K562 (cell line): ENCODE results near the gene YEATS2. TPM values are rescaled to one million over a fixed set of nuclear protein-coding genes. Genes with fewer than 3 reads are reported as not detected.

Experiments
- ATAC-seq: fragments of 200-7000 bp; cut with Tn5 transposase; 3 replicates; pipeline ENCODE4 v1.9.1; 2020; ENCODE audit warnings: moderate library complexity
- BruUV-seq: library from RNA; stranded (reverse); fragments of 400-500 nt; replicated peaks from 2 replicates; lab custom pipeline; 2021; lab: Mats Ljungman, UMichigan
- CTCF ChIA-PET: fragments of 300-600 bp; formaldehyde crosslinking; extraction: SDS; loops from one replicate; lab custom pipeline; 2021; ENCODE audit warnings: low intra/inter-chr PET ratio; lab: Yijun Ruan, JAX
- POLR2A ChIA-PET: fragments of 300-600, 350-650 bp; sonication (Branson Sonifier 250); formaldehyde crosslinking; extraction: SDS; loops from one replicate; lab custom pipeline; 2021; ENCODE audit warnings: antibody characterized with exemption, inconsistent platforms; lab: Yijun Ruan, JAX
- DNase-seq, 4 experiments: peaks; one replicate each; pipeline versions ENCODE4 v3.0.0 to v3.0.0-alpha.2; 2011 to 2018; ENCODE audit warnings: low spot score in 3 of 4, mixed read lengths in 3 of 4; ENCODE audit errors: extremely low read depth in 1 of 4
- FAIRE-seq: peaks from 2 replicates; lab custom pipeline; 2011; peaks lifted over from hg19 to GRCh38; lab: Jason Lieb, UNC
- H2AFZ ChIP-seq: 2 replicates; pipeline ENCODE4 v1.6.0; 2011; ENCODE audit warnings: low read depth, low read length, control low read depth, inconsistent platforms
- H3K27ac ChIP-seq: fragments of 200-600 bp; 3 replicates; pipeline ENCODE4 v1.8.0; 2011; ENCODE audit warnings: low read depth, mild to moderate bottlenecking, control low read depth, inconsistent platforms, low read length, moderate library complexity, mixed read lengths; ENCODE audit errors: extremely low read depth
- H3K27me3 ChIP-seq, 2 experiments: fragments of 300-600 bp in 1 of 2; 2 replicates in 1 of 2; 3 replicates in 1 of 2; pipeline versions ENCODE4 v1.6.0 to v1.8.0; 2011; ENCODE audit warnings: inconsistent platforms in 2 of 2, low read length in 2 of 2, mild to moderate bottlenecking in 1 of 2, mixed read lengths in 1 of 2, moderate library complexity in 1 of 2; ENCODE audit not compliant: control insufficient read depth in 2 of 2, insufficient read depth in 2 of 2
- H3K36me3 ChIP-seq: fragments of 300-600 bp; 3 replicates; pipeline ENCODE4 v1.8.0; 2011; ENCODE audit warnings: mild to moderate bottlenecking, low read length, inconsistent platforms; ENCODE audit not compliant: control insufficient read depth, insufficient read depth
- H3K4me1 ChIP-seq, 2 experiments: fragments of 200-600 bp in 1 of 2; replicated peaks in 1 of 2; 2 replicates in 1 of 2; 3 replicates in 1 of 2; pipeline versions ENCODE4 v1.5.1 to v1.8.0; 2011; ENCODE audit warnings: inconsistent platforms in 2 of 2, low read length in 2 of 2, mild to moderate bottlenecking in 1 of 2, mixed read lengths in 1 of 2, moderate library complexity in 1 of 2; ENCODE audit not compliant: control insufficient read depth in 2 of 2, insufficient read depth in 2 of 2
- H3K4me2 ChIP-seq: 2 replicates; pipeline ENCODE4 v1.6.1; 2011; ENCODE audit warnings: low read length, control low read depth, inconsistent platforms, mixed read lengths; ENCODE audit not compliant: insufficient read depth
- H3K4me3 ChIP-seq: fragments of 200-600 bp; sonication (generic), shearing (Covaris generic); 2 replicates; pipeline ENCODE4 v1.5.1; 2016; ENCODE audit warnings: control low read depth, inconsistent platforms
- H3K79me2 ChIP-seq: fragments of 200-600 bp; 3 replicates; pipeline ENCODE4 v1.8.0; 2011; ENCODE audit warnings: low read length, inconsistent platforms; ENCODE audit not compliant: control insufficient read depth, insufficient read depth
- H3K9ac ChIP-seq, 2 experiments: 2 replicates each; pipeline versions ENCODE4 v1.6.0 to v1.6.1; 2011; ENCODE audit warnings: low read depth in 2 of 2, low read length in 2 of 2, control low read depth in 1 of 2, inconsistent platforms in 1 of 2, mild to moderate bottlenecking in 1 of 2, mixed read lengths in 1 of 2; ENCODE audit not compliant: insufficient read depth in 1 of 2
- H3K9me1 ChIP-seq: one replicate; pipeline ENCODE4 v1.6.0; 2011; ENCODE audit warnings: inconsistent platforms, mild to moderate bottlenecking, low read length, moderate library complexity; ENCODE audit not compliant: control insufficient read depth, insufficient read depth
- H3K9me3 ChIP-seq: replicated peaks from 2 replicates; pipeline ENCODE4 v1.5.1; 2011; ENCODE audit warnings: low read depth, low read length, inconsistent platforms; ENCODE audit not compliant: control insufficient read depth, insufficient read depth
- H4K20me1 ChIP-seq: replicated peaks from 2 replicates; pipeline ENCODE4 v1.6.1; 2011; ENCODE audit warnings: low read length, inconsistent platforms, mixed read lengths; ENCODE audit not compliant: control insufficient read depth, insufficient read depth
- ARID4B ChIP-seq: sonication (generic); formaldehyde crosslinking; IDR thresholded peaks from 2 replicates; pipeline ENCODE4 v1.8.0; 2022; ENCODE audit warnings: mild to moderate bottlenecking, missing genetic modification reagents
- CCAR2 ChIP-seq: fragments of 200-400 bp; formaldehyde crosslinking; IDR thresholded peaks from 2 replicates; pipeline ENCODE4 v1.6.1; 2017; ENCODE audit warnings: mild to moderate bottlenecking, low read depth, low read length
- CEBPG ChIP-seq, 3 experiments: fragments of 200-800 bp in 1 of 3; sonication (Bioruptor generic) in 1 of 3; sonication (generic) in 1 of 3; formaldehyde crosslinking in 1 of 3; IDR thresholded peaks in 2 of 3; conservative IDR thresholded peaks in 1 of 3; 2 replicates each; pipeline versions ENCODE4 v1.6.1 to v1.8.0; 2016 to 2022; ENCODE audit warnings: missing compliant biosample characterization in 2 of 3, missing genetic modification characterization in 2 of 3, mild to moderate bottlenecking in 1 of 3, missing genetic modification reagents in 1 of 3
- CHD1 ChIP-seq: fragments of 200-600 bp; sonication (generic); IDR thresholded peaks from one replicate; pipeline ENCODE4 v1.6.1; 2012; ENCODE audit warnings: mild to moderate bottlenecking, moderate library complexity, low read length, inconsistent platforms
- HMG20A ChIP-seq: fragments of 450-650 bp; formaldehyde crosslinking; conservative IDR thresholded peaks from 2 replicates; pipeline ENCODE4 v1.4.0; 2020; ENCODE audit warnings: mild to moderate bottlenecking, mixed read lengths
- ILF3 ChIP-seq: fragments of 450-650 bp; IDR thresholded peaks from 2 replicates; pipeline ENCODE4 v1.6.1; 2018; ENCODE audit warnings: antibody characterized with exemption, mild to moderate bottlenecking, moderate library complexity, borderline replicate concordance
- JUND ChIP-seq, 2 experiments: IDR thresholded peaks; 2 replicates in 1 of 2; 3 replicates in 1 of 2; pipeline ENCODE4 v1.6.1; 2011; ENCODE audit warnings: borderline replicate concordance in 2 of 2, low read depth in 2 of 2, low read length in 2 of 2, improper control_type of control experiment in 1 of 2, missing biosample characterization in 1 of 2, missing genetic modification characterization in 1 of 2, missing genetic modification reagents in 1 of 2
- L3MBTL2 ChIP-seq: fragments of 450-650 bp; IDR thresholded peaks from 2 replicates; pipeline ENCODE4 v1.6.1; 2016; ENCODE audit warnings: mild to moderate bottlenecking, moderate library complexity
- MAFG ChIP-seq: fragments of 450-650 bp; conservative IDR thresholded peaks from 2 replicates; pipeline ENCODE4 v1.6.1; 2016; ENCODE audit warnings: missing genetic modification characterization, missing compliant biosample characterization
- NEUROD1 ChIP-seq: fragments of 150-350 bp; IDR thresholded peaks from 2 replicates; pipeline ENCODE4 v1.6.1; 2014; ENCODE audit warnings: borderline replicate concordance, low read length, low read depth; ENCODE audit not compliant: partially characterized antibody
- PRPF4 ChIP-seq: fragments of 200-400 bp; formaldehyde crosslinking; IDR thresholded peaks from one replicate; pipeline ENCODE4 v1.6.1; 2017; ENCODE audit warnings: low read length, low read depth, mild to moderate bottlenecking; ENCODE audit not compliant: insufficient read depth, poor library complexity, severe bottlenecking
- SIN3A ChIP-seq, 2 experiments: fragments of 150-350 bp in 1 of 2; IDR thresholded peaks; 2 replicates each; pipeline ENCODE4 v1.6.1; 2011 to 2016; ENCODE audit warnings: borderline replicate concordance in 2 of 2, low read depth in 2 of 2, low read length in 2 of 2, mild to moderate bottlenecking in 2 of 2, moderate library complexity in 2 of 2; ENCODE audit not compliant: control insufficient read depth in 1 of 2
- SMARCE1 ChIP-seq: fragments of 450-650 bp; IDR thresholded peaks from 2 replicates; pipeline ENCODE4 v1.7.1; 2016; ENCODE audit warnings: mild to moderate bottlenecking
- SP2 ChIP-seq: IDR thresholded peaks from 2 replicates; pipeline ENCODE4 v1.6.1; 2011; ENCODE audit warnings: mild to moderate bottlenecking, low read depth, low read length, moderate library complexity; ENCODE audit not compliant: poor library complexity, severe bottlenecking; ENCODE audit errors: extremely low read depth
- TAF9B ChIP-seq: fragments of 450-650 bp; IDR thresholded peaks from 2 replicates; pipeline ENCODE4 v1.6.1; 2018; ENCODE audit warnings: mild to moderate bottlenecking; ENCODE audit not compliant: partially characterized antibody
- THRAP3 ChIP-seq: fragments of 450-650 bp; IDR thresholded peaks from 2 replicates; pipeline ENCODE4 v1.6.1; 2016; ENCODE audit warnings: mild to moderate bottlenecking, inconsistent platforms, borderline replicate concordance
- ZNF668 ChIP-seq: fragments of 250-450 bp; sonication (Bioruptor Pico); IDR thresholded peaks from 2 replicates; pipeline ENCODE4 v1.8.0; 2022; ENCODE audit warnings: mild to moderate bottlenecking, inconsistent platforms
- ZNF696 ChIP-seq: fragments of 250-450 bp; sonication (Bioruptor Pico); conservative IDR thresholded peaks from 2 replicates; pipeline ENCODE4 v1.4.0; 2020; ENCODE audit warnings: mild to moderate bottlenecking, moderate library complexity
- whole genome bisulfite sequencing: fragments of 100-300 bp; shearing (Covaris generic); methylation state at CpG from one replicate; pipeline ENCODE4 v1.1.6; 2016; ENCODE audit warnings: low coverage, mixed read lengths; ENCODE audit not compliant: insufficient coverage; ENCODE audit errors: missing lambda C conversion rate; 5-methylcytosine and 5-hydroxymethylcytosine counted together
- in situ Hi-C: fragments of 300-500 bp; cut with MboI; formaldehyde crosslinking; loops from 4 replicates; pipeline ENCODE4 v1.15.0; 2018; ENCODE audit warnings: inconsistent platforms, mixed read lengths
- intact Hi-C: fragments of 100-400 bp; cut with micrococcal nuclease; formaldehyde crosslinking; loops from 2 replicates; pipeline ENCODE4 v1.14.2; 2022
- polyA plus RNA-seq, 8 experiments: library from polyadenylated mRNA; depleted of rRNA in 4 of 8; stranded (reverse) in 5 of 8; unstranded in 3 of 8; fragments of >200 nt; fragmentation: Nextera tagmentation in 2 of 8; fragmentation: Illumina TruSeq in 1 of 8; extraction: Ambion mirVana in 2 of 8; extraction: Trizol in 1 of 8; gene quantifications; 2 replicates each; pipeline versions ENCODE4 v1.2.1 to v1.2.3, GENCODE V29; 2011 to 2014; ENCODE audit warnings: inconsistent platforms in 1 of 8, missing spikeins in 1 of 8
- total RNA-seq, 7 experiments: library from RNA; depleted of rRNA in 6 of 7; stranded (reverse); fragments of >200 nt in 6 of 7; fragmentation: Illumina TruSeq in 2 of 7; extraction: Trizol in 2 of 7; gene quantifications; 2 replicates each; pipeline versions ENCODE4 v1.2.1 to v1.2.3, GENCODE V29; 2011 to 2021; ENCODE audit warnings: low replicate concordance in 1 of 7

The YEATS2 gene
- total and polyA plus RNA-seq, 9 of the 15 experiments (the other 6 are each of a cell fraction or from before 2014, with no cell fraction given) = 1.8 to 35.2 (median 19.0) TPM

GRCh38 chr3:183792976-183793375, 95.4 kb downstream of the YEATS2 start:
- WGBS = 95% methylated on average over 6 of the region's 6 CpGs
- peaks cover 55% of the 10 kb centered on the region; the same call in 2 of the 3 replicates for H3K36me3 ChIP-seq
- no peak overlapping the region for H3K4me2 ChIP-seq
- no TSS peak for BruUV-seq
- H3K27ac ChIP-seq = no peak overlapping the region
- H3K9me3 ChIP-seq = no peaks in the 10 kb centered on the region
- ChIA-PET CTCF (no interaction called here), POLR2A (interaction anchor here (1.0 kb wide), 1 partner anchor 10 kb away, joined by 3 read pairs; no protein-coding TSS in a partner anchor)
- no peak for DNase-seq
- no peak overlapping the region for H2AFZ ChIP-seq
- H3K4me3 ChIP-seq = no peak overlapping the region
- no peaks in the 10 kb centered on the region for H3K9me1 ChIP-seq
- no peaks in the 10 kb centered on the region for H3K27me3 ChIP-seq
- TF ChIP-seq THRAP3 (no peak), ILF3 (no peak), ZNF696 (CRISPR knock-in tag) (no peak), SMARCE1 (no peak), TAF9B (no peak), ZNF668 (CRISPR knock-in tag) (no peak), L3MBTL2 (no peak), JUND (IDR thresholded peaks at IDR 0.05; ENCODE audit: borderline replicate concordance, low read depth, low read length) (no peak), JUND (tag; IDR thresholded peaks at IDR 0.05; ENCODE audit: borderline replicate concordance, low read depth, low read length) (no peak), NEUROD1 (no peak), CCAR2 (no peak), PRPF4 (no peak), CHD1 (no peak), CEBPG (CRISPR knock-in tag; IDR thresholded peaks at IDR 0.05) (no peak), CEBPG (tag; conservative IDR thresholded peaks at IDR 0.05 in 1 of 2, IDR thresholded peaks at IDR 0.05 in 1 of 2) (no peak), HMG20A (CRISPR knock-in tag) (no peak), SP2 (no peak), MAFG (tag) (no peak), ARID4B (no peak), SIN3A (IDR thresholded peaks at IDR 0.05; ENCODE audit: borderline replicate concordance in 2 of 2, control insufficient read depth in 1 of 2, low read depth in 2 of 2, low read length in 2 of 2) (no peak)
- TF ChIP-seq, all 486 proteins: peak for 0
- in situ Hi-C loops (no loop called here), intact Hi-C loops (no loop called here)
- ATAC-seq = no peak
- H3K9ac ChIP-seq = no peak overlapping the region
- peaks cover 0 to 6% of the 10 kb centered on the region in 2 experiments; a peak in 3 of 5 replicates for H3K4me1 ChIP-seq
- no peak for FAIRE-seq
- H3K79me2 ChIP-seq = no peaks in the 10 kb centered on the region
- H4K20me1 ChIP-seq = no peaks in the 10 kb centered on the region
